ENCODE results near the gene QDPR.

QDPR gene

GRCh38 chr4:17528551-17529165 is 16.8 kb upstream of the QDPR start:
- DNase-seq (ENCODE audit: low read depth in 2 of 2) = no peak

- no peak for DNase-seq (ENCODE audit: low read depth in 2 of 2)
Observed at GRCh38 chr4:17526695-17527477, 15.0 kb upstream of the QDPR start.

GRCh38 chr4:17523662-17524061 is 11.8 kb upstream of the QDPR start:
- DNase-seq (ENCODE audit: low read depth in 2 of 2) = no peak

GRCh38 chr4:17521595-17521994 is 9.7 kb upstream of the QDPR start:
- DNase-seq (ENCODE audit: low read depth in 2 of 2) = no peak

GRCh38 chr4:17517664-17518063 is 5.8 kb upstream of the QDPR start:
- no peak for DNase-seq (ENCODE audit: low read depth in 2 of 2)

GRCh38 chr4:17516980-17517379 is 5.1 kb upstream of the QDPR start:
- no peak for DNase-seq (ENCODE audit: low read depth in 2 of 2)

- DNase-seq (ENCODE audit: low read depth in 2 of 2) = no peak
Observed at GRCh38 chr4:17515445-17516407, 3.8 kb upstream of the QDPR start.

GRCh38 chr4:17514865-17515264 is 3.0 kb upstream of the QDPR start, which contains the start of gene CLRN2:
Gene CLRN2, plus strand, starts transcription at chr4:17515165. Its CDS starts 102 bp downstream, at chr4:17515267.
- no peak for DNase-seq (ENCODE audit: low read depth in 2 of 2)

- no peak for DNase-seq (ENCODE audit: low read depth in 2 of 2)
Observed at GRCh38 chr4:17512973-17513665, 1.2 kb upstream of the QDPR start.

- peak in 1 of 2 donors; percentile 23 for DNase-seq (ENCODE audit: low read depth in 2 of 2)
Observed at GRCh38 chr4:17511509-17511949, 361 bp downstream of the QDPR start.

- DNase-seq (ENCODE audit: low read depth in 2 of 2) = no peak
Observed at GRCh38 chr4:17511051-17511450, 839 bp downstream of the QDPR start.

GRCh38 chr4:17510582-17510981 is 1.3 kb downstream of the QDPR start:
- DNase-seq (ENCODE audit: low read depth in 2 of 2) = no peak

GRCh38 chr4:17504081-17504480 is 7.8 kb downstream of the QDPR start:
- no peak for DNase-seq (ENCODE audit: low read depth in 2 of 2)

GRCh38 chr4:17502756-17503155 is 9.1 kb downstream of the QDPR start:
- DNase-seq (ENCODE audit: low read depth in 2 of 2) = no peak

- DNase-seq (ENCODE audit: low read depth in 2 of 2) = no peak
Observed at GRCh38 chr4:17500574-17500973, 11.3 kb downstream of the QDPR start.

- no peak for DNase-seq (ENCODE audit: low read depth in 2 of 2)
Observed at GRCh38 chr4:17497890-17498523, 13.9 kb downstream of the QDPR start.

GRCh38 chr4:17494258-17495190 is 17.4 kb downstream of the QDPR start:
- peak in 1 of 2 donors; percentile 5 for DNase-seq (ENCODE audit: low read depth in 2 of 2)

- DNase-seq (ENCODE audit: low read depth in 2 of 2) = no peak
Observed at GRCh38 chr4:17493619-17494018, 18.3 kb downstream of the QDPR start.

- DNase-seq (ENCODE audit: low read depth in 2 of 2) = no peak
Observed at GRCh38 chr4:17492876-17493275, 19.0 kb downstream of the QDPR start.
